ENCODE data around the gene BLM. TPM values are rescaled to one million over a fixed set of nuclear protein-coding genes. Genes with fewer than 3 reads are reported as not detected.
A peak's percentile ranks its signal among the peaks of the same experiment; 100 is the strongest.

BLM gene
- total and polyA plus RNA-seq, 8 donors: 3.7 to 13.1 (median 8.7) TPM

DNA sequence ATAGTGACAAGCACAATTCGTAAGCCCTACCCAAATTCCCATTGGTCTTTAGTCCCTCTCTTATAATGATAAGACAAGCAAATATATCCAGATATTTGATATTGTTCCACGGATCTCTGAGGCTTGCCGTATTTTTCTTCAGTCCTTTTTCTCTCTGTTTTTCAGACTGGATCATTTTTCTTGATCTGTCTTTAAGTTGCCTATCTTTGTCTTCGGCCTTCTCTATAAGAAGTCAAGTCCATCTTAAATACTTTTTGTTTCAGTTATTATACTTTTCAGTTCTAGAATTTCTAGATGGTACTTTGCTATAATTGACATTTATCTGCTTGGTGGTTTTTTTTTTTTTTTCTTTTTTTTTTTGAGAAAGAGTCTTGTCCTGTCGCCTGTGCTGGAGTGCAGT lies 13.7 kb upstream of the BLM start:
- no peaks in the 10 kb centered on the region for H3K27me3 ChIP-seq
- no peak overlapping the region for H3K4me3 ChIP-seq
- no peak overlapping the region for H3K27ac ChIP-seq
- intact Hi-C loops (cut with DNase I): no loop called here
- H3K9me3 ChIP-seq: peaks cover 0 to 3% of the 10 kb centered on the region in 2 donors
- DNase-seq (no peak), ATAC-seq (no peak)
- H3K4me1 ChIP-seq: peaks cover 0 to 18% of the 10 kb centered on the region in 2 donors
- TF ChIP-seq CTCF (IDR thresholded peaks at IDR 0.05): no peak
- H3K36me3 ChIP-seq: no peaks in the 10 kb centered on the region

DNA sequence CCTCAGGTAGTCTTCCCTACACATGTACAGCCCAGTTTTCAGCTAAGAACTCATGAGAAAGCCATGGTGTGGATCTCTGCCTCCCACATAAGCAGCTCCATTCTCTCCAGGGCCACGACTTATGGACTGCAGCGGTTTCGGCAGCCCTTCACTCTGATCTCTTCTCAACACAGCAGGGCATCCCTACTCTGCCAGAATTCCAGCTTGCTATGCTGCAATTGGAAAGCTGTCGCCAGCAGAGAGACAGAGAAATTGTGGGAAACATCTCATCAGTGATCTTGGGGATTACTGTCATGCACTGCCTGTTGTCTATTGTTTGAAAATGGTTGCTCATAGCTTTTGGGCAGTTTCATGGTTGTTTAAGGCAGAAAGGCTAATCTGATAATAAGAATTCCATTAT lies 11.9 kb upstream of the BLM start:
- DNase-seq (no peak), ATAC-seq (no peak)
- Histone ChIP-seq H3K36me3 (no peaks in the 10 kb centered on the region), H3K27me3 (no peaks in the 10 kb centered on the region), H3K27ac (no peak overlapping the region), H3K4me3 (no peak overlapping the region), H3K9me3 (peaks cover 0 to 3% of the 10 kb centered on the region in 2 donors), H3K4me1 (peaks cover 0 to 18% of the 10 kb centered on the region in 2 donors)
- no peak for TF ChIP-seq CTCF (IDR thresholded peaks at IDR 0.05)
- intact Hi-C loops (cut with DNase I): no loop called here

- peaks cover 0 to 3% of the 10 kb centered on the region in 2 donors for H3K9me3 ChIP-seq
- no peak overlapping the region for H3K27ac ChIP-seq
- H3K27me3 ChIP-seq: no peaks in the 10 kb centered on the region
- peaks cover 0 to 7% of the 10 kb centered on the region in 2 donors for H3K4me1 ChIP-seq
- no peak for DNase-seq
- ATAC-seq: no peak
- intact Hi-C loops (cut with DNase I): no loop called here
- no peaks in the 10 kb centered on the region for H3K36me3 ChIP-seq
- TF ChIP-seq CTCF (IDR thresholded peaks at IDR 0.05): no peak
- no peak overlapping the region for H3K4me3 ChIP-seq
Measured at GRCh38 chr15:90706394-90707327, 10.5 kb upstream of the BLM start.

GRCh38 chr15:90707489-90707888 lies 9.7 kb upstream of the BLM start:
- no peak overlapping the region for H3K27ac ChIP-seq
- no peaks in the 10 kb centered on the region for H3K4me1 ChIP-seq
- H3K27me3 ChIP-seq: no peaks in the 10 kb centered on the region
- no peaks in the 10 kb centered on the region for H3K36me3 ChIP-seq
- no peak for TF ChIP-seq CTCF (IDR thresholded peaks at IDR 0.05)
- H3K4me3 ChIP-seq: no peak overlapping the region
- no peak for DNase-seq
- peaks cover 0 to 3% of the 10 kb centered on the region in 2 donors for H3K9me3 ChIP-seq
- no peak for ATAC-seq
- intact Hi-C loops (cut with DNase I): no loop called here

- DNase-seq (no peak), ATAC-seq (peak; percentile 30)
- Histone ChIP-seq H3K27ac (no peak overlapping the region), H3K4me3 (no peak overlapping the region), H3K4me1 (no peaks in the 10 kb centered on the region), H3K36me3 (no peaks in the 10 kb centered on the region), H3K9me3 (no peaks in the 10 kb centered on the region), H3K27me3 (no peaks in the 10 kb centered on the region)
- TF ChIP-seq CTCF (IDR thresholded peaks at IDR 0.05): no peak
- intact Hi-C loops (cut with DNase I): no loop called here
Measured at GRCh38 chr15:90708516-90708915, 8.6 kb upstream of the BLM start.
